ENCODE measurements around the gene ARPP21.
"Not testable (repeated sequence)": the region's sequence is repeated elsewhere in the genome, so short reads cannot be mapped to it uniquely, and the experiment has no call there.

Gene ARPP21

GRCh38 chr3:35601959-35602358, 37.4 kb upstream of the ARPP21 start:
- DNase-seq (ENCODE audit: low read depth): no peak
- H3K4me3 ChIP-seq (replicated peaks; ENCODE audit: low read depth, low read length): no peak overlapping the region
- no peak for TF ChIP-seq CTCF (IDR thresholded peaks at IDR 0.05; ENCODE audit: low read length, missing control alignments)

GRCh38 chr3:35602395-35602936, 36.9 kb upstream of the ARPP21 start:
- H3K4me3 ChIP-seq (replicated peaks; ENCODE audit: low read depth, low read length): no peak overlapping the region
- DNase-seq (ENCODE audit: low read depth): no peak
- TF ChIP-seq CTCF (IDR thresholded peaks at IDR 0.05; ENCODE audit: low read length, missing control alignments): no peak

GRCh38 chr3:35616346-35616745, 23.0 kb upstream of the ARPP21 start:
- no peak for TF ChIP-seq CTCF (IDR thresholded peaks at IDR 0.05; ENCODE audit: low read length, missing control alignments)
- H3K4me3 ChIP-seq (replicated peaks; ENCODE audit: low read depth, low read length): no peak overlapping the region
- no peak for DNase-seq (ENCODE audit: low read depth)

- no peak overlapping the region for H3K4me3 ChIP-seq (replicated peaks; ENCODE audit: low read depth, low read length)
- TF ChIP-seq CTCF (IDR thresholded peaks at IDR 0.05; ENCODE audit: low read length, missing control alignments): no peak
Measured at GRCh38 chr3:35617370-35617769, 22.0 kb upstream of the ARPP21 start.

GRCh38 chr3:35620238-35620637, 19.1 kb upstream of the ARPP21 start:
- not testable (repeated sequence) for DNase-seq (ENCODE audit: low read depth); H3K4me3 ChIP-seq (replicated peaks; ENCODE audit: low read depth, low read length)

More at GRCh38 chr3:35617370-35617769, 22.0 kb upstream of the ARPP21 start:
- no peak for DNase-seq (ENCODE audit: low read depth)

GRCh38 chr3:35624698-35625097, 14.6 kb upstream of the ARPP21 start:
- peak; percentile 38 for DNase-seq (ENCODE audit: low read depth)
- no peak overlapping the region for H3K4me3 ChIP-seq (replicated peaks; ENCODE audit: low read depth, low read length)
- TF ChIP-seq CTCF (IDR thresholded peaks at IDR 0.05; ENCODE audit: low read length, missing control alignments): no peak

- no peak overlapping the region for H3K4me3 ChIP-seq (replicated peaks; ENCODE audit: low read depth, low read length)
- no peak for TF ChIP-seq CTCF (IDR thresholded peaks at IDR 0.05; ENCODE audit: low read length, missing control alignments)
- peak; percentile 7 for DNase-seq (ENCODE audit: low read depth)
Measured at GRCh38 chr3:35633332-35634124, 5.8 kb upstream of the ARPP21 start.
